HL-60 (cell line): ENCODE measurements around the gene OR2AE1.

Experiments used
- POLR2AphosphoS5 ChIP-seq: IDR thresholded peaks from 2 replicates; pipeline ENCODE4 v1.6.1; 2012; ENCODE audit warnings: low read depth
- TF ChIP-seq, protein P1 (sequence below): IDR thresholded peaks from one replicate; pipeline ENCODE4 v1.5.1; 2011; ENCODE audit warnings: low read length, control low read depth, inconsistent platforms; ENCODE audit not compliant: insufficient read depth
- TF ChIP-seq, protein P2 (sequence below): IDR thresholded peaks from 2 replicates; pipeline ENCODE4 v1.6.1; 2012; ENCODE audit warnings: low read depth; ENCODE audit not compliant: insufficient replicate concordance

DNA sequence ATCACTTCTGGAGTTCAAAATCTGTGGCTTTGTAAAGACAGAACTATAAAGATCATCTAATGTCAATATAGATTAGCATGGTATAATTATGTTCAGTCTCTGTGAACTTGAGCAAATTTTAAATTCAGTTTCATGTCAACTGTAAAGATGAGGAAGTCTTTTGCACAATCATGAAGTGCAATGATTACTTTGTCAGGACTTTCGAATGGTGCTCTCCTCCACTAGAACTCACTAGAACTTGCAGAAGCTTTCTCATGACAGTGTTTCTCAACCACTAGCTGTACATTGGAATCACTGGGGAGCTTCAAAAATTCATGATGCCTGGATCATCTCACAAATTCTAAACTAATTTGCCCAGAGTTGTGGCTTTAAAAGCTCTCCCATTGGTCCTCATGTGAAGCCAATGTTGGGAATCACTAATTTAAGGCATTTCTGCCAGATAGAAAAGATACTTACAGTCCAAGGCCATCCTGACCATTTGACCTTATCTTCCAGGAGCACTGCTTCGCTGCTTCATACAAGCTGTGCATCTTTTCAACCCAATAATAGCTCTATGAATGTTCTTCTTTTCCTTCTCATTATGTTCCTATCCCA lies 12.9 kb downstream of the OR2AE1 start:
- no peak for TF ChIP-seq POLR2AphosphoS5
- TF ChIP-seq, protein P1, sequence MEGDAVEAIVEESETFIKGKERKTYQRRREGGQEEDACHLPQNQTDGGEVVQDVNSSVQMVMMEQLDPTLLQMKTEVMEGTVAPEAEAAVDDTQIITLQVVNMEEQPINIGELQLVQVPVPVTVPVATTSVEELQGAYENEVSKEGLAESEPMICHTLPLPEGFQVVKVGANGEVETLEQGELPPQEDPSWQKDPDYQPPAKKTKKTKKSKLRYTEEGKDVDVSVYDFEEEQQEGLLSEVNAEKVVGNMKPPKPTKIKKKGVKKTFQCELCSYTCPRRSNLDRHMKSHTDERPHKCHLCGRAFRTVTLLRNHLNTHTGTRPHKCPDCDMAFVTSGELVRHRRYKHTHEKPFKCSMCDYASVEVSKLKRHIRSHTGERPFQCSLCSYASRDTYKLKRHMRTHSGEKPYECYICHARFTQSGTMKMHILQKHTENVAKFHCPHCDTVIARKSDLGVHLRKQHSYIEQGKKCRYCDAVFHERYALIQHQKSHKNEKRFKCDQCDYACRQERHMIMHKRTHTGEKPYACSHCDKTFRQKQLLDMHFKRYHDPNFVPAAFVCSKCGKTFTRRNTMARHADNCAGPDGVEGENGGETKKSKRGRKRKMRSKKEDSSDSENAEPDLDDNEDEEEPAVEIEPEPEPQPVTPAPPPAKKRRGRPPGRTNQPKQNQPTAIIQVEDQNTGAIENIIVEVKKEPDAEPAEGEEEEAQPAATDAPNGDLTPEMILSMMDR, result no peak
- TF ChIP-seq, protein P2, sequence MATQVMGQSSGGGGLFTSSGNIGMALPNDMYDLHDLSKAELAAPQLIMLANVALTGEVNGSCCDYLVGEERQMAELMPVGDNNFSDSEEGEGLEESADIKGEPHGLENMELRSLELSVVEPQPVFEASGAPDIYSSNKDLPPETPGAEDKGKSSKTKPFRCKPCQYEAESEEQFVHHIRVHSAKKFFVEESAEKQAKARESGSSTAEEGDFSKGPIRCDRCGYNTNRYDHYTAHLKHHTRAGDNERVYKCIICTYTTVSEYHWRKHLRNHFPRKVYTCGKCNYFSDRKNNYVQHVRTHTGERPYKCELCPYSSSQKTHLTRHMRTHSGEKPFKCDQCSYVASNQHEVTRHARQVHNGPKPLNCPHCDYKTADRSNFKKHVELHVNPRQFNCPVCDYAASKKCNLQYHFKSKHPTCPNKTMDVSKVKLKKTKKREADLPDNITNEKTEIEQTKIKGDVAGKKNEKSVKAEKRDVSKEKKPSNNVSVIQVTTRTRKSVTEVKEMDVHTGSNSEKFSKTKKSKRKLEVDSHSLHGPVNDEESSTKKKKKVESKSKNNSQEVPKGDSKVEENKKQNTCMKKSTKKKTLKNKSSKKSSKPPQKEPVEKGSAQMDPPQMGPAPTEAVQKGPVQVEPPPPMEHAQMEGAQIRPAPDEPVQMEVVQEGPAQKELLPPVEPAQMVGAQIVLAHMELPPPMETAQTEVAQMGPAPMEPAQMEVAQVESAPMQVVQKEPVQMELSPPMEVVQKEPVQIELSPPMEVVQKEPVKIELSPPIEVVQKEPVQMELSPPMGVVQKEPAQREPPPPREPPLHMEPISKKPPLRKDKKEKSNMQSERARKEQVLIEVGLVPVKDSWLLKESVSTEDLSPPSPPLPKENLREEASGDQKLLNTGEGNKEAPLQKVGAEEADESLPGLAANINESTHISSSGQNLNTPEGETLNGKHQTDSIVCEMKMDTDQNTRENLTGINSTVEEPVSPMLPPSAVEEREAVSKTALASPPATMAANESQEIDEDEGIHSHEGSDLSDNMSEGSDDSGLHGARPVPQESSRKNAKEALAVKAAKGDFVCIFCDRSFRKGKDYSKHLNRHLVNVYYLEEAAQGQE, result no peak
